HCT116 (cell line): ENCODE data around the gene PCNP. TPM values are rescaled to one million over a fixed set of nuclear protein-coding genes. Genes with fewer than 3 reads are reported as not detected.

Source experiments
- ATAC-seq: fragments of 200-7000 bp; cut with Tn5 transposase; 2 replicates; pipeline ENCODE4 v1.9.1; 2020; ENCODE audit warnings: mild to moderate bottlenecking, moderate library complexity
- BruUV-seq: library from RNA; stranded (reverse); fragments of 400-500 nt; replicated peaks from 2 replicates; lab custom pipeline; 2021; lab: Mats Ljungman, UMichigan
- CTCF ChIA-PET: fragments of 300-600 bp; sonication (Branson Sonifier 250); formaldehyde crosslinking; loops from one replicate; lab custom pipeline; 2021; ENCODE audit warnings: antibody characterized with exemption; lab: Charles Lee
- POLR2A ChIA-PET: fragments of 300-600, 350-600 bp; sonication (Branson Sonifier 250); formaldehyde crosslinking; loops from one replicate; lab custom pipeline; 2021; ENCODE audit warnings: antibody characterized with exemption; lab: Charles Lee
- RAD21 ChIA-PET, 2 experiments: fragments of 300-600 bp; sonication (Branson Sonifier 250); formaldehyde crosslinking; loops; one replicate each; lab custom pipeline; 2023; ENCODE audit warnings: low total read pairs in 2 of 2; ENCODE audit not compliant: uncharacterized antibody in 2 of 2, unreplicated experiment in 2 of 2, low non-redundant PET in 1 of 2; lab: Charles Lee
- DNase-seq: peaks from one replicate; pipeline ENCODE4 v3.0.0-alpha.2; 2010; ENCODE audit warnings: low read depth, low spot score
- H2AFZ ChIP-seq: fragments of 200-600 bp; shearing (Covaris generic), sonication (generic); 2 replicates; pipeline ENCODE4 v1.6.1; 2017; ENCODE audit warnings: low read depth, mixed run types, mixed read lengths, antibody characterized with exemption, low read length; ENCODE audit not compliant: poor library complexity, severe bottlenecking
- H3K27ac ChIP-seq: 2 replicates; pipeline ENCODE4 v1.5.1; 2012; ENCODE audit warnings: low read depth, low read length
- H3K27me3 ChIP-seq: fragments of 200-600 bp; sonication (generic); 2 replicates; pipeline ENCODE4 v1.6.1; 2016; ENCODE audit warnings: mixed run types, low read length, mixed read lengths; ENCODE audit not compliant: insufficient read depth
- H3K36me3 ChIP-seq, 2 experiments: fragments of 200-500 bp in 1 of 2; fragments of 200-600 bp in 1 of 2; sonication (Bioruptor generic) in 1 of 2; sonication (generic) in 1 of 2; 2 replicates each; pipeline versions ENCODE4 v1.5.1 to v1.6.1; 2014 to 2016; ENCODE audit warnings: low read length in 2 of 2, inconsistent platforms in 1 of 2, mixed read lengths in 1 of 2, mixed run types in 1 of 2; ENCODE audit not compliant: insufficient read depth in 2 of 2, control insufficient read depth in 1 of 2
- H3K4me1 ChIP-seq, 2 experiments: fragments of 200-600 bp in 1 of 2; sonication (generic) in 1 of 2; 2 replicates each; pipeline versions ENCODE4 v1.5.1 to v1.6.1; 2012 to 2017; ENCODE audit warnings: low read length in 2 of 2, inconsistent platforms in 1 of 2, mild to moderate bottlenecking in 1 of 2, mixed read lengths in 1 of 2, mixed run types in 1 of 2, moderate library complexity in 1 of 2; ENCODE audit not compliant: insufficient read depth in 2 of 2, control insufficient read depth in 1 of 2
- H3K4me2 ChIP-seq: fragments of 200-600 bp; sonication (generic); 2 replicates; pipeline ENCODE4 v1.6.1; 2017; ENCODE audit warnings: mixed run types, low read length, mixed read lengths
- H3K4me3 ChIP-seq, 2 experiments: fragments of 200-600 bp in 1 of 2; sonication (generic) in 1 of 2; replicated peaks in 1 of 2; 2 replicates each; pipeline ENCODE4 v1.5.1; 2011 to 2016; ENCODE audit warnings: low read length in 2 of 2, control low read depth in 1 of 2, low read depth in 1 of 2, mild to moderate bottlenecking in 1 of 2, mixed read lengths in 1 of 2, mixed run types in 1 of 2
- H3K79me2 ChIP-seq: fragments of 200-600 bp; sonication (generic); 2 replicates; pipeline ENCODE4 v1.6.1; 2017; ENCODE audit warnings: mild to moderate bottlenecking, mixed run types, low read length, moderate library complexity, mixed read lengths; ENCODE audit not compliant: insufficient read depth
- H3K9ac ChIP-seq: fragments of 200-600 bp; sonication (generic); 2 replicates; pipeline ENCODE4 v1.6.1; 2016; ENCODE audit warnings: low read length, mixed read lengths
- H3K9me2 ChIP-seq: fragments of 200-600 bp; sonication (generic), shearing (Covaris generic); 2 replicates; pipeline ENCODE4 v1.6.1; 2017; ENCODE audit warnings: mixed run types, mild to moderate bottlenecking, moderate library complexity; ENCODE audit not compliant: insufficient read depth
- H3K9me3 ChIP-seq, 2 experiments: fragments of 200-500 bp in 1 of 2; fragments of 200-600 bp in 1 of 2; sonication (Bioruptor generic) in 1 of 2; sonication (generic) in 1 of 2; 2 replicates each; pipeline ENCODE4 v1.6.1; 2014 to 2017; ENCODE audit warnings: low read length in 2 of 2, mixed read lengths in 2 of 2, inconsistent platforms in 1 of 2, low read depth in 1 of 2, mild to moderate bottlenecking in 1 of 2, mixed run types in 1 of 2, moderate library complexity in 1 of 2; ENCODE audit not compliant: control insufficient read depth in 1 of 2, insufficient read depth in 1 of 2
- H4K20me1 ChIP-seq: fragments of 200-600 bp; sonication (generic), shearing (Covaris generic); 2 replicates; pipeline ENCODE4 v1.6.1; 2017; ENCODE audit warnings: mixed run types, mild to moderate bottlenecking, moderate library complexity; ENCODE audit not compliant: insufficient read depth
- CTCF ChIP-seq, 3 experiments: fragments of 200-600 bp in 1 of 3; sonication (generic) in 1 of 3; IDR thresholded peaks in 2 of 3; conservative IDR thresholded peaks in 1 of 3; 2 replicates each; pipeline ENCODE4 v1.5.1; 2012 to 2017; ENCODE audit warnings: low read depth in 2 of 3, low read length in 2 of 3, antibody characterized with exemption in 1 of 3, borderline replicate concordance in 1 of 3, control low read depth in 1 of 3, mild to moderate bottlenecking in 1 of 3, mixed read lengths in 1 of 3, mixed run types in 1 of 3, moderate library complexity in 1 of 3; ENCODE audit not compliant: insufficient read depth in 1 of 3
- EGR1 ChIP-seq: IDR thresholded peaks from 2 replicates; pipeline ENCODE4 v1.6.1; 2012; ENCODE audit warnings: low read depth
- ELF1 ChIP-seq: IDR thresholded peaks from 2 replicates; pipeline ENCODE4 v1.6.1; 2012; ENCODE audit warnings: low read depth, borderline replicate concordance
- FOSL1 ChIP-seq: IDR thresholded peaks from 2 replicates; pipeline ENCODE4 v1.6.1; 2012; ENCODE audit warnings: low read depth
- JUND ChIP-seq: IDR thresholded peaks from 2 replicates; pipeline ENCODE4 v1.6.1; 2012
- MAX ChIP-seq: IDR thresholded peaks from 2 replicates; pipeline ENCODE4 v1.6.1; 2012
- POLR2A ChIP-seq: IDR thresholded peaks from 2 replicates; pipeline ENCODE4 v1.7.0; 2011; ENCODE audit warnings: borderline replicate concordance; ENCODE audit not compliant: insufficient read depth, insufficient read length; ENCODE audit errors: extremely low read depth
- POLR2AphosphoS5 ChIP-seq: IDR thresholded peaks from 2 replicates; pipeline ENCODE4 v1.6.1; 2011; ENCODE audit warnings: mild to moderate bottlenecking, low read depth, low read length, moderate library complexity
- SIN3A ChIP-seq: IDR thresholded peaks from 2 replicates; pipeline ENCODE4 v1.6.1; 2012; ENCODE audit warnings: low read depth
- SP1 ChIP-seq: IDR thresholded peaks from 2 replicates; pipeline ENCODE4 v1.6.1; 2012; ENCODE audit warnings: low read depth
- TCF7L2 ChIP-seq: IDR thresholded peaks from 2 replicates; pipeline ENCODE4 v1.7.0; 2011; ENCODE audit warnings: borderline replicate concordance, inconsistent platforms; ENCODE audit not compliant: insufficient read depth, insufficient read length; ENCODE audit errors: extremely low read depth
- ZFX ChIP-seq: fragments of 450-650 bp; IDR thresholded peaks from 2 replicates; pipeline ENCODE4 v1.6.1; 2017
- intact Hi-C: fragments of 100-400 bp; cut with micrococcal nuclease; formaldehyde crosslinking; loops from 2 replicates; pipeline ENCODE4 v1.10.0; 2022
- total RNA-seq: library from RNA; stranded (reverse); gene quantifications from one replicate; pipeline ENCODE4 v1.2.1, GENCODE V29; 2021; ENCODE audit not compliant: unreplicated experiment
- TF ChIP-seq, protein P1 (sequence below): IDR thresholded peaks from 2 replicates; pipeline ENCODE4 v1.6.1; 2012

PCNP gene
- total RNA-seq, 1 experiment from 2014 or later = 177 TPM

GRCh38 chr3:101532783-101533602, 41.0 kb upstream of the PCNP start:
- RAD21 ChIA-PET = no interaction called here
- H3K9me2 ChIP-seq = no peaks in the 10 kb centered on the region
- H3K4me1 ChIP-seq = no peaks in the 10 kb centered on the region
- H3K9ac ChIP-seq = no peak overlapping the region
- H3K27me3 ChIP-seq = no peaks in the 10 kb centered on the region
- ATAC-seq (no peak), DNase-seq (no peak)
- BruUV-seq = no TSS peak
- CTCF ChIA-PET = no interaction called here
- no peak overlapping the region for H3K27ac ChIP-seq
- POLR2A ChIA-PET = no interaction called here
- H3K36me3 ChIP-seq = no peaks in the 10 kb centered on the region
- no peak overlapping the region for H3K4me2 ChIP-seq
- H3K79me2 ChIP-seq = no peaks in the 10 kb centered on the region
- H2AFZ ChIP-seq = no peak overlapping the region
- H3K4me3 ChIP-seq = no peak overlapping the region
- no peaks in the 10 kb centered on the region for H3K9me3 ChIP-seq
- TF ChIP-seq ELF1 (no peak), SIN3A (no peak), FOSL1 (no peak), POLR2AphosphoS5 (no peak), SP1 (no peak), MAX (no peak), JUND (no peak), POLR2A (no peak), TCF7L2 (no peak)
- TF ChIP-seq, protein P1, sequence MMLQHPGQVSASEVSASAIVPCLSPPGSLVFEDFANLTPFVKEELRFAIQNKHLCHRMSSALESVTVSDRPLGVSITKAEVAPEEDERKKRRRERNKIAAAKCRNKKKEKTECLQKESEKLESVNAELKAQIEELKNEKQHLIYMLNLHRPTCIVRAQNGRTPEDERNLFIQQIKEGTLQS = no peak
- TF ChIP-seq, all 23 proteins: peak for 0
- no peaks in the 10 kb centered on the region for H4K20me1 ChIP-seq
- intact Hi-C loops = no loop called here

GRCh38 chr3:101533603-101533968, 40.4 kb upstream of the PCNP start:
- TF ChIP-seq EGR1 = no peak
- TF ChIP-seq MAX = no peak
- no peak for TF ChIP-seq CTCF (IDR thresholded peaks at IDR 0.05 in 2 of 3, conservative IDR thresholded peaks at IDR 0.05 in 1 of 3; ENCODE audit: borderline replicate concordance in 1 of 3, insufficient read depth in 1 of 3, low read depth in 2 of 3, low read length in 2 of 3)
- no peak for TF ChIP-seq JUND
- no peak for TF ChIP-seq FOSL1
- no peak for TF ChIP-seq POLR2A
- TF ChIP-seq SIN3A = no peak
- no peak for TF ChIP-seq ZFX
- no peak for DNase-seq

More at GRCh38 chr3:101533603-101533968, 40.4 kb upstream of the PCNP start:
- no peaks in the 10 kb centered on the region for H4K20me1 ChIP-seq
- no peaks in the 10 kb centered on the region for H3K4me1 ChIP-seq
- no peaks in the 10 kb centered on the region for H3K9me2 ChIP-seq
- H3K27me3 ChIP-seq = no peaks in the 10 kb centered on the region
- CTCF ChIA-PET = no interaction called here
- intact Hi-C loops = no loop called here
- H3K4me2 ChIP-seq = no peak overlapping the region
- no peak overlapping the region for H3K4me3 ChIP-seq
- H3K9ac ChIP-seq = no peak overlapping the region
- H3K36me3 ChIP-seq = no peaks in the 10 kb centered on the region
- H3K79me2 ChIP-seq = no peaks in the 10 kb centered on the region
- no peak overlapping the region for H2AFZ ChIP-seq
- no peak overlapping the region for H3K27ac ChIP-seq
- POLR2A ChIA-PET = no interaction called here
- no TSS peak for BruUV-seq
- no peak for ATAC-seq
- no peaks in the 10 kb centered on the region for H3K9me3 ChIP-seq
- RAD21 ChIA-PET = no interaction called here
